GM03348 (cell line): ENCODE data around the gene MAG.
A peak's percentile ranks its signal among the peaks of the same experiment; 100 is the strongest.

ENCODE experiments used
- DNase-seq: peaks from one replicate; pipeline ENCODE4 v3.0.0; 2012; ENCODE audit warnings: low spot score

MAG gene

DNA sequence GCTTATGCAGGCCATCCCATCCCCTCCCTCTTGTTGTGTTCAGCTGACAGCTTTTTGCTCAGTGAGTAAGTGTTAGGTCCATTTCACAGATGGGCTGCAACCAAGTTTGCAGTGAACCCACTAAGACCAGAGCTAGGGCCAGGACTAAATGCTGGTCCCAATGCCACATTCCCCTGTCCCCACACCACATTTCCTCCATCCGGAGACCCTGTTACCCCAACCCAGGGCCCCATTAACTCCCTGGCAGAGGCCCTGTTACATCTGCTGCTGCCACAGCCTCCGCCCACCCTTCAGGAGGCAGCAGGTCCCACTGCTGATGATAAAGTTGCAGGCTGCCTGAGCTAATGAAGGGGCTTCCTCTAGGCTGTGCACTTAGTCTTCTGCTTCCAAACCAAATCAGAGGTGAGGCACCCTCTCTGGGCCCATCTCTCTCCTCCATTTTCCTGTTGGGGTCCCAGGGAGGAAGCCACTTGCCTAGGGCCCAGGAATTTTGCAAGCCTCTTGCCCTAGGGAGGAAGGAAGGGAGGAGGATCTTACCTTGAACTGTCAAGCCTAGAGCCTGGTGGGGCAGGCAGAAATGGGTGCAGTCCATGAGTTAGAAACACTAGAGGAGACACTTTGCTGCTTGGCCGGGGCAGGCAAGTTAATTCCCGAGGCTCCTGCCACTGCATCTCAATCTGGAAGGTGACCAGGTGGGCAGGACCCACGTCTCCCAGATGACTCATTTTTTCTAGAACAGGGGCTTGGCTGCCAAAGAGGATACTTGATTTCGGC is 26.6 kb upstream of the MAG start:
- no peak for DNase-seq

- no peak for DNase-seq
Observed at GRCh38 chr19:35265900-35266519, 26.0 kb upstream of the MAG start.

DNA sequence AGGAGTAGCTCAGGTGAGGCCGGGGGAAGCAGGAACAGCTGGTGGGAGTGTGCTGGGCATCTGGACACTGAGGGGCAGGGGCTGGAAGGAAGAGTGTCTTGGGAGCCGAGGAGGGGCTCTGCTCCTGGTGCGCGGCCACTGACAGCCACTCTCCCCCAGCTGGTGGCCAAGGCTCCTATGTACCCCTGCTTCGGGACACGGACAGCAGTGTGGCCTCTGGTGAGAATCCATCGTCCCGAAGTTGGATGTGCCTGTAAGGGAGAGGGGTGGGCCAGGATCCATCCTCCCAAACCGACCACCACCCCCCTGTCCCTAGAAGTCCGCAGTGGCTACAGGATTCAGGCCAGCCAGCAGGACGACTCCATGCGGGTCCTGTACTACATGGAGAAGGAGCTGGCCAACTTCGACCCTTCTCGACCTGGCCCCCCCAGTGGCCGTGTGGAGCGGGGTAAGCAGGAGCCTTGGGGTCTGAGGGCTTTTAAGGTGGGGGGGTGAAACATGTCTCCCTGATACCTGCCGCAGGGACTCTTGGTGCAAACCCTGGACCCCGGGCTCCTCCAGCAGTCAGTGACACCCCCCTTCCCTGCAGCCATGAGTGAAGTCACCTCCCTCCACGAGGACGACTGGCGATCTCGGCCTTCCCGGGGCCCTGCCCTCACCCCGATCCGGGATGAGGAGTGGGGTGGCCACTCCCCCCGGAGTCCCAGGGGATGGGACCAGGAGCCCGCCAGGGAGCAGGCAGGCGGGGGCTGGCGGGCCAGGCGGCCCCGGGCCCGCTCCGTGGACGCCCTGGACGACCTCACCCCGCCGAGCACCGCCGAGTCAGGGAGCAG is 25.2 kb upstream of the MAG start:
- DNase-seq: peak; percentile 67

DNA sequence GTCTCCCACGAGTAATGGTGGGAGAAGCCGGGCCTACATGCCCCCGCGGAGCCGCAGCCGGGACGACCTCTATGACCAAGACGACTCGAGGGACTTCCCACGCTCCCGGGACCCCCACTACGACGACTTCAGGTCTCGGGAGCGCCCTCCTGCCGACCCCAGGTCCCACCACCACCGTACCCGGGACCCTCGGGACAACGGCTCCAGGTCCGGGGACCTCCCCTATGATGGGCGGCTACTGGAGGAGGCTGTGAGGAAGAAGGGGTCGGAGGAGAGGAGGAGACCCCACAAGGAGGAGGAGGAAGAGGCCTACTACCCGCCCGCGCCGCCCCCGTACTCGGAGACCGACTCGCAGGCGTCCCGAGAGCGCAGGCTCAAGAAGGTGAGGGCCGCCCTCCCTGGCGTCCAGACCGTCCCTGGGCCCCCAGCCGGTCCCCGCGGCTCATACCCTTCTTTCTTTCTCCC is 24.6 kb upstream of the MAG start:
- peak; percentile 69 for DNase-seq

- peak; percentile 100 for DNase-seq
Observed at GRCh38 chr19:35267818-35268535, 24.0 kb upstream of the MAG start.

- DNase-seq: peak; percentile 86
Observed at GRCh38 chr19:35268536-35269437, 23.2 kb upstream of the MAG start, which contains the start of gene USF2. Gene USF2 (plus strand): TSS chr19:35268962. CDS start chr19:35269102, 140 bp downstream.

- peak; percentile 86 for DNase-seq
Observed at GRCh38 chr19:35269438-35270117, 22.4 kb upstream of the MAG start.

DNA sequence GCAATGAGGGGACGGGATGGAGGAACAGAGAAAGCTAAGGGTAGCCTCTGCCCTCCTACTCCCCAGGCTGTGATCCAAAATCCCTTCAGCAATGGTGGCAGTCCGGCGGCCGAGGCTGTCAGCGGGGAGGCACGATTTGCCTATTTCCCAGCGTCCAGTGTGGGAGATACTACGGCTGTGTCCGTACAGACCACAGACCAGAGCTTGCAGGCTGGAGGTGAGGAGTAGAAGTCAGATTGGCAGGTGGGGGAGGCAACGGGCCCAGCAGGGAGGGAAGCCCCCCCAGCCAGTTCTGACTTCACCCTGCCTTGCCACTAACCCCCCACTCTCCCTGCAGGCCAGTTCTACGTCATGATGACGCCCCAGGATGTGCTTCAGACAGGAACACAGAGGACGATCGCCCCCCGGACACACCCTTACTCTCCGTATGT is 21.6 kb upstream of the MAG start:
- DNase-seq: no peak

- no peak for DNase-seq
Observed at GRCh38 chr19:35271546-35271945, 20.4 kb upstream of the MAG start.

GRCh38 chr19:35272122-35272719 is 19.7 kb upstream of the MAG start:
- DNase-seq: no peak

- DNase-seq: no peak
Observed at GRCh38 chr19:35272954-35273649, 18.9 kb upstream of the MAG start.

DNA sequence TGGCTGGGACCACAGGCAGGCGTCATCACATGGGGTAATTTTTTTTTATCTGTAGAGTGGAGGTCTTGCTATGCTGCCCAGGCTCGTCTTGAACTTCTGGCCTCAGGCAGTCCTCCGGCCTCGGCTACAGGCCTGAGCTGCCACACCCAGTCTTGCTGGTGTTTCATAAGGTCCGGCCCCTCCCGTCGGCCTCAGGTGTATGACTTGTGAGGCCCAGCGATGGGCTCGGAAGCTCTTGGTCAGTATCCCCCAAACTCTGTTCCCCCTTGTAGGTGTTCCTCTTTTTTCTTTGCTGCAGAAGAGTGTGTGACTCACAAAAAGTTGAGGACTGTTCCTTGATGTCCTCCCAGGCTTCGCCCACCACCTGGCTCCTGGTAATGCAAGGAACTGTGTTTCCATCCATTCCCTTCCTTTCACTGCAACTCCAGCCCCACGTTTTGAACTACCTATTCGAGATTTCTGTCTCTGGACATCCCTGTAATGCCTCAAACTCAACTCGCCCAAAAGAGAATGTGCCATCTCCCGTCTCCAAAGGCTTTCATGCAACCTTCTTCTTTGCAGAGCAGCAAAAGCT is 18.2 kb upstream of the MAG start:
- DNase-seq: no peak

GRCh38 chr19:35274323-35274722 is 17.6 kb upstream of the MAG start:
- DNase-seq: no peak

- no peak for DNase-seq
Observed at GRCh38 chr19:35276706-35277281, 15.2 kb upstream of the MAG start.

DNA sequence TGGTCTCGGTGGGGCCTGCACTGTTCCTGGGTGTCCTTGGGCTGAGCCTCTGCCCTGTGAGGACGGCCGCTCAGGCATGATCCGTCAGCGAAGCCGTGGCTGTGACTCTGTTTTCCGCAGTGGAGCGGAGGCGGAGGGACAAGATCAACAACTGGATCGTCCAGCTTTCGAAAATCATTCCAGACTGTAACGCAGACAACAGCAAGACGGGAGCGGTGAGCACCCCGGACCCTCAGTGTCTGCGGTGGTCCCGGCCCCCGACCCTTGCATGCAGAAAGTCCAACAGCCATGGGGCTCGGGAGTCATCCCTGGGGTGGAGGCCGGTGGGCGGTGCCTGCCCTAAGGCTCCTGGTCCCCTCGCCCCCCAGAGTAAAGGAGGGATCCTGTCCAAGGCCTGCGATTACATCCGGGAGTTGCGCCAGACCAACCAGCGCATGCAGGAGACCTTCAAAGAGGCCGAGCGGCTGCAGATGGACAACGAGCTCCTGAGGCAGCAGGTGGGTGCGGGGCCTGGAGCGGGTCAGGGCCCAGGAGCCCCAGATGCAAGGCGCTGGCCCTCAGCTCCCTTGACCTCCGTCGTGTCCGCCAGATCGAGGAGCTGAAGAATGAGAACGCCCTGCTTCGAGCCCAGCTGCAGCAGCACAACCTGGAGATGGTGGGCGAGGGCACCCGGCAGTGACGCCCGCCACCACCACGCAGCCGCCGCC is 13.2 kb upstream of the MAG start:
- DNase-seq: no peak

DNA sequence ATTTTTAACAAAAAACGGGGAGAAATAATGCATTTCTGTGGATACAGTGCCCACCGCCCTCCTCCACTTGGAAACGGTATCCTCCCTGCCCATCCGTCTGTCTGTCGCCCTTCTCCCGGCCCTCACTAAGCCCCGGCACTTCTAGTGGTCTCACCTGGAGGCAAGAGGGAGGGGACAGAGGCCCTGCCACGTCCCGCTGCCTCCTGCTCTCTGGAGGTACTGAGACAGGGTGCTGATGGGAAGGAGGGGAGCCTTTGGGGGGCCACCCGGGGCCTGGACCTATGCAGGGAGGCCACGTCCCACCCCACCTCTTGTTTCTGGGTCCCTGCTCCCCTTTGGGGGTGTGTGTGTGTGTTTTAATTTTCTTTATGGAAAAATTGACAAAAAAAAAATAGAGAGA is 12.6 kb upstream of the MAG start:
- no peak for DNase-seq

DNA sequence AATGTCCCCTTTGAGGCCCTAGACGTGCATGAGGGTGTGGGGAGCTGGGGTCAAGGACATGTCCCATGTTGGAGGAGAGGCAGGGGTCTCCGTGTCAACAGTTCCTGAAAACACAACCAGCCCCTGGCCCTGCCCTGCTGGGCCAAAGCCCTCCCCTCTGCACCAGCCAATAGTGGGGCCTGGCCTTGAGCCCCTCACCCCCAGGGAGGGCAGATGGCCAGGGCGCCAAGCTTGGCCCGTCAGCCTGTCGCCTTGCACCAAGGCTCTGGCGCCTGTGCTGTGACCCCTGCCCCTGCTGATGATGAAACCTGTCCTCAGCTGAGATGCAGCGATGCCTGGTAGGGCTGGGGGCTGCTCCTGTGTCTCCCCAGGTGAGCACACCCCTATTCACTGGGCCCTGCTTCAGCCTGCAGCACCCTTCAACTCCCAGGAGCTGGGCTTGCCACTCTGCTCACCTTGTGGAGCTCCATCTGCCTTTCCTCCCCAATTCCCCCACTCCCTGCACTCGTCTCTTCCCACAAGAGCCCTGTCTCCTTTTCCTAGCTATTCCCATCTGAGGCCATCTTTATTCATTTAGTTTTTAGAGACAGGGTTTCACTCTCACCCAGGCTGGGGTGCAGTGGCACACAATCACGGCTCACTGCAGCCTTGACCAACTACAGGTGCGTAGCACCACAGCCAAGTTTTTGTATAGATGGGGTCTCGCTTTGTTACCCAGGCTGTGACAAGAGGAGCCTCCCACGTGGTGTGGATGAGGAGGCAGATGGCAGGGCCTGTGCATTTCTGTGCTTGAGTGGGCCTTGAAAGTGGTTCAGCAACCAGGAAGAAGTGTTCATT is 11.8 kb upstream of the MAG start:
- DNase-seq: no peak
